HG02763 (cell line): Measurements from ENCODE around the gene TVP23C.
"Not testable (repeated sequence)": the region's sequence is repeated elsewhere in the genome, so short reads cannot be mapped to it uniquely, and the experiment has no call there.

Experiments
- ATAC-seq: cut with Tn5 transposase; IDR thresholded peaks from one replicate; pipeline ENCODE4 v1.9.1; 2021; ENCODE audit warnings: mild to moderate bottlenecking, moderate library complexity; ENCODE audit not compliant: unreplicated experiment

The TVP23C gene

GRCh38 chr17:15526292-15527218, 36.7 kb downstream of the TVP23C start:
- not testable (repeated sequence) for ATAC-seq

DNA sequence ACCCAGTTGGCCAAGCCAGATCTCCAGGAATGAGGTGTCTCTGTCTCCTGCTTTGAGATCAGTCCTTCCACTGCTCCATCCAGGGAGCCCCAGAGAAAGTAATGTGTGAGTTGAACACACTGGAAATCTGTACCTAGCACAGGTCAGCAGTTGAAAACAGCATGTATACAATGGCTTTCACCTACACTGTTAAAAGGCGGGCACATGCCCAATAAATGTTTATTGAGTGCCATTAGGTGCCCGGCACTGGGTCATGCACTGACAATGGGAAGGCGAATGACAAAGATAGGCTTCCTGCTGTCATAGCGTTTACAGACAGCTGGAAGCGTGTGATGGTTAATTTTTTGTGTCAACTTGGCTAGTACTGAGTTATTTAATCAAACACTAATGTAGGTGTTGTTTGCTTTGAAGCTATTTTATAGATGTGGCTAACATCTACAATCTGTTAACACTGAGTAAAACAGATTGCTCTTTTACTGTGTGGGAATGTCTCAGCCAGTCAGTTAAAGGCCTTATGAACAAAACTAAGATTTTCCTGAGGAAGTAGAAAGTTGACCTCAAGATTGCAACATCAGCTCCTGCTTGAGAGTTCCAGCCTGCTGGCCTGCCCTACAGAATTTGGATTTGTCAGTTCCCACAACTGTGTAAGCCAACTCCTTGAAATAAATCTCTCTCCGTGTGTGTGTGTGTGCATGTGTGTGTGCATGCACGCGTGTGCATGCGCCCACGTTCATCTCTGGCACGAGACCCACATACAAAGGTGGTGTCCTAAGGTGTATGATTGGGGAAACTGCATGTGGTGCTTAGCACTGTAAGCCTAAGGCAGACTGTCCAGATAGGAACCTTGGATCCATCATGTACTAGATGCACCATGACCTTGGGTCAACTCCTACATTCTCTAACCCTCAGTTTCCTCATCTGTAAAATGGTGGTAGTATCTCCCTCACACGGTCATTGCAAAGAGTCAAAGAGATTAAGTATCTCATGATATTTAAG, 38.0 kb downstream of the TVP23C start:
- ATAC-seq, result not testable (repeated sequence)

- no peak for ATAC-seq
Measured at GRCh38 chr17:15516150-15516549, 47.1 kb downstream of the TVP23C start.

DNA sequence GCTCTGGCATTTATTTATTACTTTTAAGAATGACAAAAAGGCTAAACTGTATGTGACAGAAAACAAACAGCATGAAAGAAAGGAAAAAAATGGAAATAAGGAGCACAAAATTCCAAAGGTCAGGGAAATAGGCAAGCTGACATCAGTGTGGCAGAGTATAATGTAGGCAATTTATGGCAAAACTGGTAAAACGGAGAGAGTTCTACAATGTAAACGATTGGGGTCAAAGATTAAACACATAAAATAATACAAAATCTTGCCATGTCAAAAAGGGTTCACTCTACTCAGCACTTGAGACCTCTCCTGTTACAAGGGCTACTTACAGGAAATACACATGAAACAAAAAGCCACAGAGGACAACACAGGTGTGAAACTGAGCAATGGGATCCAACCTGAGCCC, 48.8 kb downstream of the TVP23C start:
- no peak for ATAC-seq

GRCh38 chr17:15513856-15514459, 49.3 kb downstream of the TVP23C start:
- ATAC-seq, result no peak

DNA sequence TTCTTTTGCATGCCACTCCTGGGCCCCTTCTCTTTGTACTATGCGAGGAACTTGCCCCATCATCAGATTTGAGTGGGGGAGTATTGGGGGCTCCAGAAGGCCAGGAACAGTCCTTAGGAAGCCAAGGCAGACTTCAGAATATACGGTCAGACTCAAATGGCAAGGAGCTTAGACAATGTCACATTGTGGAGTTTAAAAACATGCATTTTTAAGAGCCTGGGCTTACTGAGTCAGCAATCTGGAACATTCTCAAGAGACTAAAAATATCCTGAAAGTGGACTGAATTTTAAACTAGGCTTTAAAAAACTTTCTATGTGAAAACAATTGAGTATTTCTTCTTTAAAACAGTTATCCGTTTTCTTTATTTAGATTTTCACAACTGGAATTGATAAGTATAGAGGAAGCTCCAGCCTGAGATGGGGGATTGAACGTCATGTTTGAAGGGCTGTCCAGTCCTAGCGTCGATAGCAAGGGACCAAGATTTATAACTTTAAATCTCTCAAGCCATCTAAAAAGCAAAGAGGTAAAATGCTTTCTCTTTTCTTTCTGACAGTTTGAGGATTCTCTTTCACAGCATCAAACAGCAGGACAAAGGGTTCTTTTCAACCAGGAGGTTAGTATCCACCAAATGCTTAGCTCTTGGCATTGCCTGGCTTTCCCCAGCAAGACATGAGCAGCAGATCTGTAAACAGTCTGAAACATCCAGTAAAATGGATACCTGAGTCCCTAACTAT, 50.1 kb downstream of the TVP23C start:
- ATAC-seq, result no peak

DNA sequence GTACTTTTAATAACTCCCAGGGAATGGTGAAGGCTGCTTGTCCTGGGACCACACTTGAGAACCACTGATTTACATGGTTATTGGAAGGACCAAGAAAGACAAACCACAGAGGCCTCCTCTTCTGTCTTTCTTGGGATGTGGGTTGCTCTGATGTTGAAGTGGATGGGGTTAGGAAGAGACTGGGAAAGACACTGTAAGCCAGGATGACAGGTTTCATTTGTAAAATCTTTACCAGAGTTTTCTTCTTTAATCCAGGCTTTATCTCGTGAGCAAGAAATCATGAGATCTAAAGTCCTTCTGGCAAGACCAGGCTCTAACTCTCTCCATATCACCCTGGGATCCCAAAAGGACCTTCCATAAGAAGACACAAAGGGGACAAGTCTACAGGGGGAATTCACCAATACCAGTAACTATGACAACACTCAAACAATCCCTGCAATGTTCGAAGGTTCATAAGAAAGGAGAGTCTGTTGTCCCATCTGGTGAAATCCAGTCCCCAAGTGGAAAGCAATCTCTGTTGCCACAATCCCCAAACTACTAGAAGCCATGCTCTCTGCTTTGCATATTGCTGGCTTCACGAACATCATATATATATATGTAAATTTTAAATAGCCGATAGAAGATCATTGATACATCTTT, 51.1 kb downstream of the TVP23C start:
- ATAC-seq, result no peak

DNA sequence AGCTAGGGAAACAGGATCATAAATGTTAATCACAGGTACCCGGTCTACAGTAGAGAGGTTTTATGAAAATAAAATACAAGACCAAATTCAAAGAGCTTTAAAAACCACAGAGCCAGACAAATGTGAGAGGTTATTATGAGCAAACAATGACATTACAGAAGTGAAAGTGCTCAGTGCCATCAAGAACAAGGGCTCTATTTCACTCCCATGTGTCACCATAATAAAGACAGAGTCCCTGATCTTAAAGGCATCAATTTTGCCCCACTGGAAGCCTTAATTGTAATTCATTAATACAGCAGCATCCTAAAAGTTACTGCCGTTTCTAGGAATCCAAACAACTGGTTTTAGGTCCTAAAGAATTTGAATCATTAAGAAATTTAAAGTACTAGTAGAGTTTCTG, 52.1 kb downstream of the TVP23C start:
- ATAC-seq, result no peak

GRCh38 chr17:15510361-15510760, 52.9 kb downstream of the TVP23C start:
- no peak for ATAC-seq

DNA sequence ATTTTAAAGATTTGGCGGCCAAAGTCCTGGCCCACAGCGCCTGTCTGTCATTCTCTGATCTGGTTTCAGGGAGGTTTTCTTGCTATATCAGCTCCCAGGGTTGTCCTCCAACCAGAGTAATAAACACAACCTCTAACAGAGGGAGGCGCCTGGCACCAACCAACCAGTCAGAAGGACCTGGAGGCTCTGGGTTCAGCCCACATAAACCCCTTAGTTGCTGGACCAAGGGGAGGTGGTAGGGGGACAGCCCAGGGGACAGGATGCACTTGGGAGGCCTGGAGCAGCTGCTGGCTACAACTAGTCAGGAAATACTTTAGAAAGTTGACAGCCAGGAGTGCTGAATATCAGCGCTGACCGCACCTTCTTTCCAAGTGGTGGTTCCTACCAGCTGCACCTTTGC, 54.2 kb downstream of the TVP23C start:
- no peak for ATAC-seq

DNA sequence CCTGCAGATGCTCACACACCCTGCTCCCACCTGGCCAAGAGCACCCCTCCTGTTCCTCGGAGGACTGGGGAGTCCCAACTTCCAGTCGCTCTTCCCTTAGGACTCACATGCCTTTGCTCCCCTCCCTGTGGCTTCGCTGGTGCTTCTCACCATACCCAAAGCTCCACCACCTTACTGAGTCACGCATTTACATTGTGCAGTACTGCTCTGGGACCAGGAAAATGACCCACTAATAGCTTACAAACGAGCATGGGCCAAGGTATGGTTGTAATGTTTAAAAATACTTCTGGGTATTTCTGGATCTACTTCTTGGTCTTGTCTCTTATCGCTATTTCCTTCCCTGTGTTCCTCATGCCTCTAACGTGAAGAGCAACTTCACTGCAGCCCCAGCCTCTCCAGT, 54.8 kb downstream of the TVP23C start:
- ATAC-seq, result no peak

- ATAC-seq, result no peak
Measured at GRCh38 chr17:15507896-15508295, 55.4 kb downstream of the TVP23C start.

GRCh38 chr17:15507001-15507400, 56.3 kb downstream of the TVP23C start:
- no peak for ATAC-seq

GRCh38 chr17:15505708-15506107, 57.6 kb downstream of the TVP23C start:
- not testable (repeated sequence) for ATAC-seq

DNA sequence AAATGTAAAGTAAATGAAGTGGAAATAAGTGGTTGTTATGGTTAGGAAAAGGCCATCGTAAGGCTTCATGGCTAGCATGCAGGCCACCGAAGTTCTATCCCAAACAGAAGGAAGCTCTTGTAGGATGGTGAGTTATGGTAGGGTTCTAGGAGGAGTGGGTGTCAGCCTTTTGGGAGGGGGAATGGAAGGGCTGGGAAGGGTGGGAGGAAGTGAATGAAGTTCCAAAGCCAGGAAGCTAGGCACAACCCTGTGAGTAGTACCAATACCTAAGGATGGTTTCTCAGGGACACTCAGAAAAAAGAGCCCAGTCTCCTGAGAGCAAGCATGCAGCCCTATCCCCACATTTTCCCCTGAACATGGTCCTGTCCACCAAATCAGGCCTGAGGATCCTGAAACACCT, 59.6 kb downstream of the TVP23C start:
- no peak for ATAC-seq

DNA sequence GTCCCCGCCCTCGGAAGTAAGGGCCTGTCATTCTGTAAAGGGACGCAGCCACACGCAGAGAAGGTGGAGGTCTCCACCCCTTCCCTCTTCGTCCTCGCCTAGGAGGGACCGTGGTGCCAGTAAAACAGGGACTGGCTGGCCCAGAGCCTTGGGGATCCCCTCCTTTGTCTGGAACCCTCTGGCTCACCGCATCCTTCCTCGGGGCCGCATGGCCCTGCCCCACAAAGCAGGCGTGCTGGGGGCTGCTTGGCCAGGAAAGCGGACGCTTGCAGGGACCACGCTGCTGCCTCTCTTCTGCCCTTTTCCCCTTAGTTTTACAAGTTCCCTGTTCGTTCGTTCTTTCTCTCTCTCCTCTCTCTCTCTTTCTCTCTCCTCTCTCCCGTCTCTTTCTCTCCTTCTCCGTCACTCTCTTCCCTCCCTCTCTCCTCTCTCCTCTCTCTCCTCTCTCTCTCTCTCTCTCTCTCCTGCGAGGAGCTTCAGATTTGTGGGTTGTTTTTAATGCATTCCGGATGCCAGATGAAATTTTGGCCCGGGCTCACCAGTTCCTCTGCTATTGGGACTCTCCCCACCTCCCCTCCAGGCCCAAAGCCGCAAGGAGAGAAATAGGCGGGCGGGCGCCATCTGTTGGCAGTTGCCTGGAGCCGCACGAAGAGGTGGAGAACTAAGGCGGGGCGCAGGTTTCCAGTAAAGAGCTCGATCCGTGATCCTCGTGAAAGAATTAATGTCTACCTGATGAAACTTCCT, 60.7 kb downstream of the TVP23C start:
- no peak for ATAC-seq

DNA sequence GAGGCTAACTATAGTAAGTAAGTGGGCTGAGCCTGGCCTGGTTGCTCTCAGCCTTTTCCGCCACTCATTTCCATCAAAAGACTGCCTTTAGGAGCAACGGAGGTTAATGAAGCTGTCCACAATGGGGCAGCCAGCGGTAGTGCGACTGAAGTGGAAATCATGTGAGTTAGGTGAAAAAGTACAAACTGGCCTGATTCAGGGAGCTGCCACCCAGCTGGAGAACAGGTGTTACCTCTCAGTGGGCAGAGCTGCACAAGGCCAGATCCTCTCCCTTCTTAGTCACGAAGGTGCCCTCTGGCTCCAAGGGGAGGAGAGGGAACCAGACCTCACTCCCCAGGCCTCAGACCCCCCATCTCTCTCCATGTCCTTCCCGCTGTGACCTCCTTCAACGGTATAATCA, 61.5 kb downstream of the TVP23C start:
- ATAC-seq, result no peak

GRCh38 chr17:15501282-15501681, 62.0 kb downstream of the TVP23C start:
- no peak for ATAC-seq

GRCh38 chr17:15498107-15498506, 65.2 kb downstream of the TVP23C start:
- no peak for ATAC-seq
